Fibroblast of lung (primary cell): ENCODE results near the gene KDM2A. TPM values are rescaled to one million over a fixed set of nuclear protein-coding genes. Genes with fewer than 3 reads are reported as not detected.

Experiments used
- DNase-seq, 2 donors: peaks; one replicate each; pipeline versions ENCODE4 v3.0.0 to v3.0.0-alpha.2; 2010; ENCODE audit warnings: low read depth in 2 of 2
- H2AFZ ChIP-seq: 2 replicates; pipeline ENCODE4 v1.5.1; 2012; ENCODE audit warnings: low read length, control low read depth, inconsistent platforms
- H3K27ac ChIP-seq: 2 replicates; pipeline ENCODE4 v1.5.1; 2011; ENCODE audit warnings: low read length, control low read depth; ENCODE audit not compliant: insufficient read depth
- H3K27me3 ChIP-seq: 2 replicates; pipeline ENCODE4 v1.5.1; 2011; ENCODE audit warnings: mild to moderate bottlenecking, low read length; ENCODE audit not compliant: control insufficient read depth, insufficient read depth
- H3K36me3 ChIP-seq: 2 replicates; pipeline ENCODE4 v1.5.1; 2011; ENCODE audit warnings: low read length; ENCODE audit not compliant: control insufficient read depth, insufficient read depth
- H3K4me1 ChIP-seq: 2 replicates; pipeline ENCODE4 v1.5.1; 2011; ENCODE audit warnings: low read length; ENCODE audit not compliant: control insufficient read depth, insufficient read depth; ENCODE audit errors: extremely low read depth
- H3K4me2 ChIP-seq: 2 replicates; pipeline ENCODE4 v1.5.1; 2011; ENCODE audit warnings: low read length, control low read depth; ENCODE audit not compliant: insufficient read depth; ENCODE audit errors: extremely low read depth
- H3K4me3 ChIP-seq, 4 experiments: fragments of 200-600 bp in 1 of 4; sonication (generic) in 1 of 4; replicated peaks in 1 of 4; 2 replicates each; pipeline ENCODE4 v1.5.1; 2011 to 2016; ENCODE audit warnings: low read length in 4 of 4, low read depth in 3 of 4, mild to moderate bottlenecking in 3 of 4, control low read depth in 2 of 4, inconsistent platforms in 1 of 4, mixed read lengths in 1 of 4; ENCODE audit not compliant: insufficient read depth in 1 of 4; ENCODE audit errors: control extremely low read depth in 1 of 4
- H3K79me2 ChIP-seq: 2 replicates; pipeline ENCODE4 v1.5.1; 2012; ENCODE audit warnings: mild to moderate bottlenecking, low read length, inconsistent platforms; ENCODE audit not compliant: control insufficient read depth, insufficient read depth
- H3K9ac ChIP-seq: 2 replicates; pipeline ENCODE4 v1.5.1; 2011; ENCODE audit warnings: mild to moderate bottlenecking, low read length, control low read depth; ENCODE audit not compliant: insufficient read depth
- H3K9me3 ChIP-seq: 2 replicates; pipeline ENCODE4 v1.5.1; 2012; ENCODE audit warnings: low read depth, low read length; ENCODE audit not compliant: control insufficient read depth, insufficient read depth
- H4K20me1 ChIP-seq: 2 replicates; pipeline ENCODE4 v1.5.1; 2011; ENCODE audit warnings: low read length; ENCODE audit not compliant: control insufficient read depth, insufficient read depth; ENCODE audit errors: extremely low read depth
- CTCF ChIP-seq, 2 donors: IDR thresholded peaks in 1 of 2; conservative IDR thresholded peaks in 1 of 2; 1 replicate in 1 of 2; 2 replicates in 1 of 2; pipeline ENCODE4 v1.5.1; 2011 to 2012; ENCODE audit warnings: low read length in 2 of 2, control low read depth in 1 of 2, inconsistent platforms in 1 of 2, low read depth in 1 of 2, mild to moderate bottlenecking in 1 of 2
- EZH2 ChIP-seq: IDR thresholded peaks from 2 replicates; pipeline ENCODE4 v1.5.1; 2012; ENCODE audit warnings: low read length, control low read depth, mild to moderate bottlenecking; ENCODE audit errors: missing control alignments
- polyA plus RNA-seq, 2 donors: library from polyadenylated mRNA; depleted of rRNA in 1 of 2; stranded (reverse) in 1 of 2; unstranded in 1 of 2; fragments of >200 nt; gene quantifications; 2 replicates each; pipeline ENCODE4 v1.2.1, GENCODE V29; 2011 to 2012; ENCODE audit warnings: missing spikeins in 1 of 2
- total RNA-seq: library from RNA; depleted of rRNA; stranded (reverse); fragments of >200 nt; gene quantifications from 2 replicates; pipeline ENCODE4 v1.2.1, GENCODE V29; 2014

The KDM2A gene
- total and polyA plus RNA-seq, 2 donors (not counting 1 experiment from before 2014, with no cell fraction given) = 36.4 to 42.6 TPM

- no peaks in the 10 kb centered on the region for H4K20me1 ChIP-seq
- no peak overlapping the region for H2AFZ ChIP-seq
- H3K79me2 ChIP-seq = peaks cover 18% of the 10 kb centered on the region
- H3K9ac ChIP-seq = no peak overlapping the region
- peaks cover 20% of the 10 kb centered on the region for H3K4me1 ChIP-seq
- peak in 1 of 2 donors; percentile 72 for DNase-seq
- no peaks in the 10 kb centered on the region for H3K27me3 ChIP-seq
- TF ChIP-seq CTCF (conservative IDR thresholded peaks at IDR 0.05 in 1 of 2, IDR thresholded peaks at IDR 0.05 in 1 of 2; ENCODE audit: low read depth in 1 of 2, low read length in 2 of 2) (no peak), EZH2 (no peak)
- peak overlapping the region; percentile 42 for H3K4me2 ChIP-seq
- peak overlapping the region; percentile 58 for H3K27ac ChIP-seq
- peak overlapping the region in 1 of 4 experiments; percentile 83 for H3K4me3 ChIP-seq
- H3K36me3 ChIP-seq = peaks cover 23% of the 10 kb centered on the region
- no peaks in the 10 kb centered on the region for H3K9me3 ChIP-seq
Observed at GRCh38 chr11:67290801-67291200, 171.7 kb downstream of the KDM2A start.

- Histone ChIP-seq H3K9me3 (no peaks in the 10 kb centered on the region), H3K4me1 (peaks cover 20% of the 10 kb centered on the region), H2AFZ (no peak overlapping the region), H3K4me3 (no peak overlapping the region), H3K36me3 (peaks cover 17% of the 10 kb centered on the region), H3K27ac (no peak overlapping the region), H4K20me1 (no peaks in the 10 kb centered on the region), H3K4me2 (no peak overlapping the region), H3K9ac (no peak overlapping the region), H3K27me3 (no peaks in the 10 kb centered on the region), H3K79me2 (peaks cover 18% of the 10 kb centered on the region)
- TF ChIP-seq EZH2 (no peak), CTCF (conservative IDR thresholded peaks at IDR 0.05 in 1 of 2, IDR thresholded peaks at IDR 0.05 in 1 of 2; ENCODE audit: low read depth in 1 of 2, low read length in 2 of 2) (no peak)
- no peak for DNase-seq
Observed at GRCh38 chr11:67291481-67292381, 172.7 kb downstream of the KDM2A start.

DNA sequence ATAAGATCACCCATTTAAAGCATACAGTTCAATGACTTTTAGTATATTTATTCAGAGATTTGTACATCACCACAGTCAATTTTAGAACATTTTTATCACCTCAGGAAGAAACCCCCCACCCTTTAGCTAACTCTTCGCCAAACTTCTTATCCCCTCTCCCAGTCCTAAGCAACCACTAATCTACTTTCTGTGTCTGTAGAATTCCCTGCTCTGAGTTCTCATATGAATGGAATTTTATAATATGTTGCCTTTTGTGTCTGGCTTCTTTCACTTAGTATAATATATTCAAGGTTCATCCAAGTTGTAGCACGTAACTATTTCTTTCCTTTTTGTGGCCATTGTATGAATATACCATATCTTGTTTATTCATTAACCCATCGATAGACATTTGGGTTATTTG lies 173.6 kb downstream of the KDM2A start:
- no peaks in the 10 kb centered on the region for H3K9me3 ChIP-seq
- peak overlapping the region; percentile 32 for H3K27ac ChIP-seq
- H3K4me3 ChIP-seq = no peak overlapping the region
- no peak overlapping the region for H2AFZ ChIP-seq
- TF ChIP-seq EZH2 (no peak), CTCF (conservative IDR thresholded peaks at IDR 0.05 in 1 of 2, IDR thresholded peaks at IDR 0.05 in 1 of 2; ENCODE audit: low read depth in 1 of 2, low read length in 2 of 2) (no peak)
- no peaks in the 10 kb centered on the region for H3K27me3 ChIP-seq
- peaks cover 16% of the 10 kb centered on the region for H3K36me3 ChIP-seq
- DNase-seq = peak in 1 of 2 donors; percentile 42
- H3K79me2 ChIP-seq = peaks cover 18% of the 10 kb centered on the region
- H4K20me1 ChIP-seq = no peaks in the 10 kb centered on the region
- H3K4me1 ChIP-seq = peaks cover 19% of the 10 kb centered on the region
- H3K9ac ChIP-seq = no peak overlapping the region
- H3K4me2 ChIP-seq = no peak overlapping the region
